Vagina (tissue), 2 donors: Measurements from ENCODE around the gene MEGF6. TPM values are rescaled to one million over a fixed set of nuclear protein-coding genes. Genes with fewer than 3 reads are reported as not detected.

Experiments
- DNase-seq, 2 donors: peaks; one replicate each; pipeline ENCODE4 v3.0.0-alpha.2; 2017; ENCODE audit errors: extremely low spot score in 2 of 2
- H3K27ac ChIP-seq: fragments of 200-600 bp; sonication (generic); one replicate; pipeline ENCODE4 v1.5.1; 2019
- H3K27me3 ChIP-seq: fragments of 200-600 bp; sonication (generic); one replicate; pipeline ENCODE4 v1.5.1; 2019
- H3K36me3 ChIP-seq, 2 donors: fragments of 200-600 bp; sonication (generic); one replicate each; pipeline ENCODE4 v1.5.1; 2017 to 2019
- H3K4me1 ChIP-seq: fragments of 200-600 bp; sonication (generic); one replicate; pipeline ENCODE4 v1.5.1; 2019
- H3K4me3 ChIP-seq, 2 donors: fragments of 200-600 bp; sonication (generic); 1 replicate in 1 of 2; 2 replicates in 1 of 2; pipeline ENCODE4 v1.5.1; 2016 to 2019
- H3K9me3 ChIP-seq: fragments of 200-600 bp; sonication (generic); one replicate; pipeline ENCODE4 v1.5.1; 2019
- CTCF ChIP-seq, 3 experiments: fragments of 450-650 bp in 2 of 3; fragments of 200-600 bp in 1 of 3; sonication (generic) in 1 of 3; IDR thresholded peaks; one replicate each; pipeline ENCODE4 v1.5.1; 2017 to 2019; ENCODE audit warnings: antibody characterized with exemption in 3 of 3, mild to moderate bottlenecking in 2 of 3, moderate library complexity in 2 of 3
- POLR2A ChIP-seq, 2 donors: fragments of 450-650 bp; IDR thresholded peaks; one replicate each; pipeline ENCODE4 v1.6.1; 2017; ENCODE audit warnings: antibody characterized with exemption in 2 of 2, mild to moderate bottlenecking in 2 of 2, moderate library complexity in 2 of 2
- POLR2AphosphoS5 ChIP-seq, 2 donors: sonication (generic); formaldehyde crosslinking; IDR thresholded peaks; one replicate each; pipeline ENCODE4 v1.9.0; 2017; ENCODE audit warnings: antibody characterized with exemption in 2 of 2, mild to moderate bottlenecking in 2 of 2, low read depth in 1 of 2; ENCODE audit not compliant: insufficient read depth in 1 of 2
- intact Hi-C: fragments of 100-400 bp; cut with DNase I; formaldehyde crosslinking; loops from one replicate; pipeline ENCODE4 v1.15.1; 2023
- total RNA-seq: library from RNA; depleted of rRNA; stranded (reverse); fragments of >200 nt; gene quantifications from one replicate; pipeline ENCODE4 v1.2.3, GENCODE V29; 2016

The MEGF6 gene
- total RNA-seq, 1 donor from 2014 or later: 37.6 TPM

DNA sequence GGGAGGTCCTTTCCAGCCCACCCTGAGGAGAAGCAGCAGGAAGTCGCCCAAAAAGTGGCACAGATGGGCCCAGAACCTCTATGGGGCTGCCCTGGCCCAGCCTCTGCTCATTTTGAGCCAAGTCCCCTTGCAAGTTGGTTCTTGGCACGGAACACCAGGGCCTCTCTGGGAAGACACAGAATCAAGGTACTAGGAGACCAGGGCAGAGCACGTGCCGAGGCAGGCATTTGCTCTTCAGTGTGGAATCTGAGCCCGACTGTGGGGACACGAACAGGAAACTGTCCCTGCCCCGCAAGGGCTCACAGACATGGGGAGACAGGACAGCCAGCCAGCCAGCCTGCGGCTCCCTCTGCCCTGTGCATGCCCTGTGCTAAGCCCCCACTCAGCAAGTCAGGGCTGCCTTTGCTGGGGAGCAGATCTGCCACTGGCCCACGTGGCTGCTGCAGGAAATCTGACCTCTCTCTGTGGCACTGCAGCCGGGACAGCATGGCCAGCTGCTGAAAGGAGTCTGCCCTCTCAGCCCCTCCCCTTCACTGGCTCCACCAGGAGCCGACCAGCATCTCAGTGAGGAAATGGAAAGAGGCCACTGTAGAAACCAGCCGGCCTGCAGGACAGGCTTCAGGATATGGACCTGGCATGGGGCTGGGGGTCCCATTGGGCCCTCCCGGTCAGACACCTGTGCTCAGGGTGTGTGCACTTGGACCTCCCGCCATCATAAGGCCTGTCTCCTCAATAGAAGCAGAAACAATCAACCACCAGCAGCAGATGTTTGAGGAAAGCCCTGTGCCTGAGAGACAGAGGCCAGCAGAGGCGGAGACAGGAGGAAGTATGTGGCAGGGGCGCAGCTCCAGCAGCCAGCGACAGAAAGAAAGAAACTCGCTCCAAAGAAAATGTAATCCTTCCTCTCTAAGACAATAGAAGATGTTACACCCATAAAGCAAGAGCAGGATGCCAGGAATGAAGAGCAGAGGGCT, 153.1 kb downstream of the MEGF6 start:
- no peak for TF ChIP-seq POLR2AphosphoS5 (IDR thresholded peaks at IDR 0.05; ENCODE audit: insufficient read depth in 1 of 2, low read depth in 1 of 2)
- TF ChIP-seq POLR2A (IDR thresholded peaks at IDR 0.05): no peak
- TF ChIP-seq CTCF (IDR thresholded peaks at IDR 0.05): no peak
- Histone ChIP-seq H3K27me3 (no peaks in the 10 kb centered on the region), H3K27ac (peak overlapping the region; percentile 13), H3K4me3 (no peak overlapping the region), H3K9me3 (no peaks in the 10 kb centered on the region), H3K4me1 (peaks cover 63% of the 10 kb centered on the region), H3K36me3 (no peaks in the 10 kb centered on the region)
- no peak for DNase-seq
- intact Hi-C loops: loop anchor here (10.0 kb wide), 1 partner anchor 257 kb away; no protein-coding TSS in a partner anchor

- H3K4me1 ChIP-seq: peaks cover 63% of the 10 kb centered on the region
- no peaks in the 10 kb centered on the region for H3K36me3 ChIP-seq
- H3K27me3 ChIP-seq: no peaks in the 10 kb centered on the region
- TF ChIP-seq CTCF (IDR thresholded peaks at IDR 0.05) (no peak), POLR2A (IDR thresholded peaks at IDR 0.05) (no peak), POLR2AphosphoS5 (IDR thresholded peaks at IDR 0.05; ENCODE audit: insufficient read depth in 1 of 2, low read depth in 1 of 2) (no peak)
- intact Hi-C loops: loop anchor here (10.0 kb wide), 1 partner anchor 258 kb away; no protein-coding TSS in a partner anchor
- no peaks in the 10 kb centered on the region for H3K9me3 ChIP-seq
- no peak for DNase-seq
- H3K4me3 ChIP-seq: no peak overlapping the region
- H3K27ac ChIP-seq: no peak overlapping the region
These were observed 154.1 kb downstream of the MEGF6 start for GRCh38 chr1:3456964-3457909.

GRCh38 chr1:3456449-3456963, 154.8 kb downstream of the MEGF6 start:
- TF ChIP-seq CTCF (IDR thresholded peaks at IDR 0.05): no peak
- H3K4me1 ChIP-seq: peaks cover 60% of the 10 kb centered on the region
- no peaks in the 10 kb centered on the region for H3K27me3 ChIP-seq
- H3K9me3 ChIP-seq: no peaks in the 10 kb centered on the region
- H3K4me3 ChIP-seq: no peak overlapping the region
- no peak overlapping the region for H3K27ac ChIP-seq
- H3K36me3 ChIP-seq: no peaks in the 10 kb centered on the region
- no peak for DNase-seq
- intact Hi-C loops: loop anchor here (10.0 kb wide), 1 partner anchor 258 kb away; no protein-coding TSS in a partner anchor

DNA sequence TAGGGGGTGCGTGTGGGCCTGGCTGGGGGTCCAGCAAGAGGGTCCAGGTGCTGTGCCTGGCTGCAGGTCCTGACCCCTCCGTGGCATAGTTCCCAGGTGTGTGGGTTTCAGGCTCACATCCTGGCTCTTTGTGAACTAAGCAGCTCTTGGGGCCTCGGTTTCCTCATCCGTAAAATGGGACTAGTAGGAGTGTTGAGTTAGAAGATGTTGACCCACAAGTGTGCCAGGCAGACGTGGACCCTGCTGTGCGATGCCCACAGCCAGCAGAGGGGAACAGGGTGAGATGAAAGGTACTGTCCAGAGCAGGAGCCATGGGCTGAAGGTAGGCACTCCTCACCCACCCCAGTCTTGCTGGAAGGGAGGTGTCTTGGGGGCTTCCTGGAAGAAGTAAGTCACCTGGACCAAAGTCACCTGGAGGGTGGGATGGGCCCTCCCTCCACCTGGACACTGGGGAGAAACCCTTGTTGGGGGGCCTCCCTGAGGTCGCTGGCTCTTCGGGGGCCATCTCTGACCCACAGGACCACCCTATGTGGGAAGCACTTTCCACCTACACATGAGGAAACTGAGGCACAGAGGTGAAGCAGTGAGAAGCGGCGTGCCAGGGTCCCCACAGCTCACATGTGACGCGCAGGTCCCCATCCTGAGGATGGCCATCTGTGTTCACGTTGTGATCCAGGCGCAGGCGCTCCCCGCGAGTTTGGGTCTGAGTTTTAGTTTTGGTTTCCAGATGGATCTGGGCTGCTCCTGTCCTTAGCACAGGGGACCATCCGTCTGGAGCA, 155.4 kb downstream of the MEGF6 start:
- no peaks in the 10 kb centered on the region for H3K36me3 ChIP-seq
- intact Hi-C loops: loop anchor here (10.0 kb wide), 1 partner anchor 259 kb away; no protein-coding TSS in a partner anchor
- H3K27ac ChIP-seq: no peak overlapping the region
- H3K27me3 ChIP-seq: no peaks in the 10 kb centered on the region
- DNase-seq: no peak
- H3K4me3 ChIP-seq: no peak overlapping the region
- H3K9me3 ChIP-seq: no peaks in the 10 kb centered on the region
- peaks cover 53% of the 10 kb centered on the region for H3K4me1 ChIP-seq
- TF ChIP-seq POLR2A (IDR thresholded peaks at IDR 0.05) (no peak), POLR2AphosphoS5 (IDR thresholded peaks at IDR 0.05; ENCODE audit: insufficient read depth in 1 of 2, low read depth in 1 of 2) (no peak), CTCF (IDR thresholded peaks at IDR 0.05) (no peak)
